ENCODE data around the gene TCOF1.

Gene TCOF1

DNA sequence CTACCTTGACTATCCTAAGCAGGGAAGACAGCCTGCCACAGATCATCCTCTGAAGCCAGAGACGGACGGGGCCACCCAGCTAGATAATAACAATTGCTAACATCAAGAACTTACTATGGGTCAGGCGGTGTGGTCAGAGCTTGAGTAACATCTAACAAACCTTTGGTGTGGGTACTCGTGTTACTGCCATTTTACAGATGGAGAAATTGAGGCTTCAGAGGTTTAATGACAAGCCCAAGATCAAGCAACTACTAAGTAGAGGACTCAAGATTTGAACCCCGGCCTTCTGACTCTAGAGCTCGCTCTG is 38.1 kb upstream of the TCOF1 start:
- TF ChIP-seq, protein P1, sequence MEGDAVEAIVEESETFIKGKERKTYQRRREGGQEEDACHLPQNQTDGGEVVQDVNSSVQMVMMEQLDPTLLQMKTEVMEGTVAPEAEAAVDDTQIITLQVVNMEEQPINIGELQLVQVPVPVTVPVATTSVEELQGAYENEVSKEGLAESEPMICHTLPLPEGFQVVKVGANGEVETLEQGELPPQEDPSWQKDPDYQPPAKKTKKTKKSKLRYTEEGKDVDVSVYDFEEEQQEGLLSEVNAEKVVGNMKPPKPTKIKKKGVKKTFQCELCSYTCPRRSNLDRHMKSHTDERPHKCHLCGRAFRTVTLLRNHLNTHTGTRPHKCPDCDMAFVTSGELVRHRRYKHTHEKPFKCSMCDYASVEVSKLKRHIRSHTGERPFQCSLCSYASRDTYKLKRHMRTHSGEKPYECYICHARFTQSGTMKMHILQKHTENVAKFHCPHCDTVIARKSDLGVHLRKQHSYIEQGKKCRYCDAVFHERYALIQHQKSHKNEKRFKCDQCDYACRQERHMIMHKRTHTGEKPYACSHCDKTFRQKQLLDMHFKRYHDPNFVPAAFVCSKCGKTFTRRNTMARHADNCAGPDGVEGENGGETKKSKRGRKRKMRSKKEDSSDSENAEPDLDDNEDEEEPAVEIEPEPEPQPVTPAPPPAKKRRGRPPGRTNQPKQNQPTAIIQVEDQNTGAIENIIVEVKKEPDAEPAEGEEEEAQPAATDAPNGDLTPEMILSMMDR (IDR thresholded peaks at IDR 0.05; ENCODE audit: control insufficient read depth, extremely low read depth, insufficient read depth) = no peak
- no peak overlapping the region for H3K4me3 ChIP-seq (ENCODE audit: low read depth, low read length)
- no peak for DNase-seq (ENCODE audit: low read depth)

DNA sequence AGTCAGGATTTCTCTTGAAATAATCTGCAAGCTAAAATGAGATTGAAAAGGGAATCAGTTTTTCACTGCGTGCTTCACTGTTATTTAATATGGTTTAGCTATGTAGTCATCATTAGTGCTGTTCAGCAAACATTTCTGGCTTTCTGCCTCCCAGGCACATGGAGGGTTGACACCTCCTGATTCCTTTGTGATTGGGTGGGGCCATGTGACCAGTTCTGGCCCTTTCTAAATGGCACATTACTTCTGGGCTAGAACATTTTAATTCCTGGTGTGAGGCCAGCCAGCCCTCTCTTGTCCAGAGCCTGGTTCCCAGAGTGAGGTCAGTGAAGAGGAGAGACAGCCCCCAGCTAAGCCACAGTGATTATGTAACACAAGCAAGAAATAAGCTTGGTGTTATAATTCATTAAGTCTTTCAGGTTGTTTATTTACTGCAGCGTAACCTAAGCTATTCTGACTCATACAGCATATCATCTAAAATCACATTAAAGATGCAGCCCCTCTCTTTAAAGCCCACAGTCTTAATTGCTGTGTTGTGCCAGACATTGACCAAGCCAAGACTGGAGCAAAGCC is 37.4 kb upstream of the TCOF1 start:
- no peak overlapping the region for H3K4me3 ChIP-seq (ENCODE audit: low read depth, low read length)
- TF ChIP-seq, protein P1 (IDR thresholded peaks at IDR 0.05; ENCODE audit: control insufficient read depth, extremely low read depth, insufficient read depth) = no peak
- DNase-seq (ENCODE audit: low read depth) = no peak

DNA sequence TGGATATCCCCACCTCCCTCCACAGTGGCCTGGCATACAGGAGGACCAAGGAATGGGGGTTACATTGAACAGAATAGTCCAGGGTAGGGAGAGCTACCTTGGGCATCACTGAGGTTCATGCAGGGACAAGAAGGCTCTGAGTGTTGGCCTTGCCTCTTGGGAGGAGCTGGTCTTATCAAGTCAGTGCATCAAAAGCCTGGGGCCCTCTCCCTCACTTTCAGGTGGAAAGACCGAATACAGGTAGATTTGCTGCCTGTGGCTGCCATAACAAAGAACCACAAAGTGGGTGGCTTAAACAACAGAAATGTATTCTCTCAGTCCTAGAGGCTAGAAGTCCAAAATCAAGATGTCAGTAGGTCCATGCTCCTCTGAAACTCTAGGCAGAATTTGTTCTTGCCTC is 36.3 kb upstream of the TCOF1 start:
- TF ChIP-seq, protein P1 (IDR thresholded peaks at IDR 0.05; ENCODE audit: control insufficient read depth, extremely low read depth, insufficient read depth) = no peak
- DNase-seq (ENCODE audit: low read depth) = no peak
- no peak overlapping the region for H3K4me3 ChIP-seq (ENCODE audit: low read depth, low read length)

DNA sequence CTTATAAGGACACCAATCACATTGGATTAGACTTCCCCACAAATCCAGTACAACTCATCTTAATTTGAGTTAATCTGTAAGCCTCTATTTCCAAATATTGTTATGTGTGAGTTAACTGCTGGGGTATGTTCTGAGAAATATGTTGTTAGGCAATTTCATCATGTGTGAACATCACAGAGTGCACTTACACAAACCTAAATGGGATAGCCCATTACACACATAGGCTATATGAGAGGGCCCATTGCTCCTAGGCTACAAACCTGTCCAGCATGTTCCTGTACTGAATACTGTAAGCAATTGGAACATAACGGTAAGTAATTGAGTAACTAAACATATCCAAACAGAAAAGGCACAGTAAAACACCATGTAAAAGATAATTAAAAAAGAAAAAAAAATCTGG is 35.7 kb upstream of the TCOF1 start:
- no peak for DNase-seq (ENCODE audit: low read depth)
- TF ChIP-seq, protein P1 (IDR thresholded peaks at IDR 0.05; ENCODE audit: control insufficient read depth, extremely low read depth, insufficient read depth) = no peak
- no peak overlapping the region for H3K4me3 ChIP-seq (ENCODE audit: low read depth, low read length)

DNA sequence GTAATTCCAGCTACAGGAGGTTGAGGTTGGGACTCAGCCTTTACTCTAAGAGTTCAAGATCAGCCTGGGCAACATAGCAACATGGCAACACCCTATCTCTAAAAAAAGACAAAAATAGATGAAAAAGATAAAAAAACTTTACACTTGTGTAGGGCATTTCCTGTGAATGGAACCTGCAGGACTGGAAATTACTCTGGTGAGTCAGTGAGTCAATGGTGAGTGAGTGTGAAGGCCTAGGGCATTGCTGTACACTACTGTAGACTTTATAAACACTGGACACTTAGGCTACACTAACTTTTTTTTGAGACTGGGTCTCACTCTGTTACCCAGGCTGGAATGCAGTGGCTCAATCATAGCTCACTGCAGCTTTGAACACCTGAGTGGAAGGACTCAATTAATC is 35.3 kb upstream of the TCOF1 start:
- TF ChIP-seq, protein P1 (IDR thresholded peaks at IDR 0.05; ENCODE audit: control insufficient read depth, extremely low read depth, insufficient read depth) = no peak
- no peak for DNase-seq (ENCODE audit: low read depth)

DNA sequence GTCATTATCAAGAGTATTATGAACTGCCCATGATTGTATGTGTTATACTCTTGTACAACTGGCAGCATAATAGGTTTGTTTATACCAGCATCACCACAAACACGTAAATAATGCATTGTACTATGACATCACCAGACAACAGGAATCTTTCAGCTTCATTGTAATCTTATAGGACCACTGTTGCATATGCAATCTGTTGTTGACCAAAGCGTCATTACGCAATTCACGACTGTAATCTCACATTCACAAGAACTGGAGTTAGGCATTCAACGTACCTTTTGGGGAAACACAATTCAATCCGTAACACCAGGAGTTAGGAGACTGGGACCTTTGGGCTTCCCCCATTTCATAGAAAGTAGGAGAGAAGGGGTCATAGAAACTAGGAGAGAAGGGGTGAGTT is 34.4 kb upstream of the TCOF1 start:
- TF ChIP-seq, protein P1 (IDR thresholded peaks at IDR 0.05; ENCODE audit: control insufficient read depth, extremely low read depth, insufficient read depth) = no peak
- H3K4me3 ChIP-seq (ENCODE audit: low read depth, low read length) = no peak overlapping the region
- no peak for DNase-seq (ENCODE audit: low read depth)

More for the DNA sequence above, 35.3 kb upstream of the TCOF1 start:
- no peak overlapping the region for H3K4me3 ChIP-seq (ENCODE audit: low read depth, low read length)

DNA sequence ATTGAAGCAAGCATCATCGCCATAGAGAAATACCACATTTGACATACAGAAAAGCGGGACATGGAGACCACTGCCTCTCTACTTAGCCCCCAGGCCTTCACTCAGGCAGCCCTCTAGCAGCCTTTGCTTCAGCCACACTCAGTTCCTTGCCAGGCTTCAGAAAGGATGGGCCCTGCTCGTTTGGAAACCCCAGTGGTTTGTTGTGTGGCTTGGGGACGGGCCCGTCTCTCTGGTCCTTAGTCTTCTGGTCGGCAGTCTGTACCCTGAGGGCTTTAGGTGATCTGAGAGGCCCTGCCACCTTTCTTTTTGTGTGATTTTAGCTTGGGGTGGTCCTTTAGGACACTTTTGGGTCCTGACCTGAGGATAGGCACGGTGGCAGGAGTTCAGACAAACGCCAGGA is 33.7 kb upstream of the TCOF1 start:
- DNase-seq (ENCODE audit: low read depth) = no peak
- TF ChIP-seq, protein P1 (IDR thresholded peaks at IDR 0.05; ENCODE audit: control insufficient read depth, extremely low read depth, insufficient read depth) = no peak

More for the DNA sequence above, 33.7 kb upstream of the TCOF1 start:
- no peak overlapping the region for H3K4me3 ChIP-seq (ENCODE audit: low read depth, low read length)

Data from LNCaP clone FGC (cell line).